HG03432 (cell line): ENCODE measurements around the gene RALBP1.

ENCODE experiments used
- ATAC-seq: cut with Tn5 transposase; IDR thresholded peaks from one replicate; pipeline ENCODE4 v1.9.1; 2021; ENCODE audit warnings: mild to moderate bottlenecking, moderate library complexity; ENCODE audit not compliant: unreplicated experiment

The RALBP1 gene

DNA sequence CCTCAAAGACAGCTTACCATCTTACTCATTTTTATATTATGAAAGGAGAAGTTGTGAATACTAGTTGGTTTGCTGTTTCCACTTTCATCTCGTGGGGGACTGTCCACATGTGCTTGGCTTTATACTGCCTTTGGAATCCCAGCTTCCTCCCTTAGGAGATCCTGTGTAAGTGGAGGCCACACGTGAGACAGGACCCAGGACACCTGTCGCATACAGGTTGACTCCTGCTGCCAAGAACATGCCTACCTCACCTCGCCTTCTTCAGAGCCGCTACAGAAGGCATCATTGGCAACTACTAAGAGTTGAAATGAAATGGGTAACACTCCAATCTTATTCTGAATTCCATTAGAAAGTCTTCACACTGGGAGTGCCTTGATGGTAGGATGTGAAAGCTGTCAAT is 69.7 kb downstream of the RALBP1 start:
- no peak for ATAC-seq

DNA sequence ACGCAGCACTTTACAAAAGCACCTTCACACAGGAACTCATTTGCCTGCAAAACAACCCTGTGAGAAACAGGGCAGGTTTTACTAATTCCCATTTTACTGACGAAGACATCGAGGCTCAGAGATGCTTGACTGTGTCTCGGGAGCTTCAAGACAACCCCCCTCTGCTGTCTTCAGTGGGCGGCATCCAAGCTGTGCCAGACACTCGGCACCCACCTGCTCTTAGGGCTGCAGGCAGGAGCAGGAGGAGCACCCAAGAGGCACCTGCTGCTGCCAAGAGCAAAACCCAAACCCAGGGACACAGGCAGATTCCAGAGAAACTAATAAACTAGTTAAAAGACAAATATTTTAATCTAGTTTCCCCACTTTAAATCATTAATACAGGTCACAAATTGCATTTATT is 71.2 kb downstream of the RALBP1 start:
- no peak for ATAC-seq

DNA sequence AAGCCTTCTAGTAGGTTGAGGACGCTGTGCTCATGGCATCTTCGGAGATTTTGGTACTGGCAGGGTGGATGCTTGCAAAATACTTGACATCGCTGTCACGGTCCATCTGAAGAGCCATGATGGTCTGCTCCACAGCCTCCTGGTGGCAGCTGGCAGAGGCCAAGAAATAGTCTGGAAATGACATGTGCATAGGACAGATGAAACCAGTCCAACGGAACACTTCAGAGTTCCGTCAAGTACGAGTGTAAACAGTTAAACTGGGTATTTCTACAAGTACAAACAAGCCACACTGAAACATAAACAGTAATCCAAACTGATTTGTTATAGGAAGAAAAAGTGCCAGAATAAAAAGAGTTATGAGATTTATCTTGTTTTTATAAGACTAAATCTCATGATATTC is 72.5 kb downstream of the RALBP1 start:
- no peak for ATAC-seq

DNA sequence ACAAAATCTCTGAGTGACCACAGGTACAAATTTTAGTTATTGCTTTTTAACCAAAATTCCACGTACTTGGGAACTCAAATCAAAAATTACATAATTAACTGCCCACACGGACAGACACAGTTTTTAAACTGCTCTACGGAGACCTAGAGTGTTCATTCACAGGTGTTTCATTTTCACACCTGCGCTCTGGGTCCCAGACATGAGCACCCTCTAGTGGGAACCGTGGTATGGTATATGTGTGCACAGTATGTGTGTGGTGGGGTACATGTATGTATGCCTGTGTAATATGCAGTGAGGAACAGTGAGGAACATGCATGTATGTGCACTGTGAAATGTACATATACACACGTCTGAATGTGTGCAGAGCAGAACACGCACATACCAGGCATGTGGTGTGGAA is 74.1 kb downstream of the RALBP1 start:
- no peak for ATAC-seq

DNA sequence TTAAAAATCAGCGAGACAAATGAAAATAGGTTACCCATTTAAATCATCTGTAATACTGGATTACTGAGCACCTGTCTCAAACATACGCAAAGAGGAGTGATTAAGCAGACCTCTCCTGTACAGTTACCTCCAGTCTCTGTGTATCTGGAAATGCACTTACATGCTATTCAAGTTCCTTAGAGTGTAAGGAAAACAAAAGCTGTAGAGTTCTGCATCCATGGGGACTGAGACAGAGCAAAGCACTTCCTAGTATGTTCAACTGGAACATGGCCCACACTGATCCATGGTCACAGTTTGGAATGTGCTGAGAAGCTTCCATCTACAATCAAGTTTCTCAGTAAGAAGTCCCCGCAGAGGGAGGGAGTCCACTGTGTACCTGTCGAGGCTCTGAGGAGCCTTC is 75.1 kb downstream of the RALBP1 start:
- no peak for ATAC-seq

DNA sequence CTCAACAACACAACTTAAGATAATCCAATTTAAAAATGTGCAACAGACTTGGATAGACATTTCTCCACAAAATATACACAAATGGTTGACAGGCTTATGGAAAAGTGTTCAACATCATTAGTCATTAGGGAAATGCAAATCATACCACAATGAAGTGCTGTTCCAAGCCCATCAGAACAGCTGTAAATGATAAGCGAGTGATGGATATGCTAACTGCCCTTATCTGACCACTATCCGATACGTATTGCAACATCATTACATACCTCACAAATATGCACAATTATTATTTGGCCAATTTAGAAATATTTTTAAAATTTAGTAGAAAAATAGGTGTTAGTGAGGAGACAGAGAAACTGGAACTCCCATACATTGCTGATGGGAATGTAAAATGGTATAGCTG is 76.9 kb downstream of the RALBP1 start:
- ATAC-seq = no peak

DNA sequence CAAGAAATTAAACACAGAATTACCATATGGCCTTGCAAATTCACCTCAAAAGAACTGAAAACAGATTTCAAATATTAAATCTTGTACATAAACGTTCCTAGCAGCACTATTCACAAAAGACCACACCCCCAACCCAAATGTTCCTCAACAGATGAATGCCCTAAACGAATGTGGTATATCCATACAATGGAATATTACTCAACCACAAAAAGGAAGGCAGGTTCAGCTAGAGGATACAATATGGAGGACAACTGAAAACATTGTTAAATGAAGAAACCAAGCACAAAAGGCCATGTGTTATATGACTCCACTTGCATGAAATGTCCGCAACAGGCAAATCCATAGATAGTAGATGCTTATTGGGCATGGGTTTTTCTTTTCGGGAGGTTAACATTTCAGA is 77.3 kb downstream of the RALBP1 start:
- no peak for ATAC-seq

DNA sequence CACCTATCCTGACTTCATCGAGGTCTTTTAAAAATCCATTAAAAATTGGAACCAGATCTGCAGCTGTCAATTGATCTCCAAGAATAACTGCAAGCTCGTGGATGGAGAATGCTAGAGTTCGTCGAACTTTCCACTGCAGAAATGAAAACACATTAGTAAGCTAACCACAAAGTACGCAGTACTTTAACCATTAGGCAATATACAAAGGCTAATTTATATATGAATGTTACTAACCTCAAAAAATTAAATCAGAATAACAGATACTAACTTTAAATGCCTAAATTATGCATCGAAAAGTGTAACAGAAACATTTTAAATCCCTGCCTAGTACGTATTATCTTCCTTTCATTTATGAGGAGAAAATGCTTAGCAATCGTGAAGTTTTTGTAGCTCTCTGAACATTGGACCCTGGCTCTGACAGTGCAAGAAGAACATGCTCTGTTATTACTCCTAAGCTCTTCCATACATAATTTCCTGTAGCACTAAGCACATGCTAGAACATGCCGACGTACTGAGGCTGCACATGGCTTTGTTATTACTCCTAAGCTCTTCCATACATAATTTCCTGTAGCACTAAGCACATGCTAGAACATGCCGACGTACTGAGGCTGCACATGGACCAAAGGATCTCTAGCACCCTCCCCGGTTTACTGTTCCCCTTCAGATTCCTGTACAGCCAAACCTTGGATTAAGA is 82.1 kb downstream of the RALBP1 start:
- no peak for ATAC-seq

DNA sequence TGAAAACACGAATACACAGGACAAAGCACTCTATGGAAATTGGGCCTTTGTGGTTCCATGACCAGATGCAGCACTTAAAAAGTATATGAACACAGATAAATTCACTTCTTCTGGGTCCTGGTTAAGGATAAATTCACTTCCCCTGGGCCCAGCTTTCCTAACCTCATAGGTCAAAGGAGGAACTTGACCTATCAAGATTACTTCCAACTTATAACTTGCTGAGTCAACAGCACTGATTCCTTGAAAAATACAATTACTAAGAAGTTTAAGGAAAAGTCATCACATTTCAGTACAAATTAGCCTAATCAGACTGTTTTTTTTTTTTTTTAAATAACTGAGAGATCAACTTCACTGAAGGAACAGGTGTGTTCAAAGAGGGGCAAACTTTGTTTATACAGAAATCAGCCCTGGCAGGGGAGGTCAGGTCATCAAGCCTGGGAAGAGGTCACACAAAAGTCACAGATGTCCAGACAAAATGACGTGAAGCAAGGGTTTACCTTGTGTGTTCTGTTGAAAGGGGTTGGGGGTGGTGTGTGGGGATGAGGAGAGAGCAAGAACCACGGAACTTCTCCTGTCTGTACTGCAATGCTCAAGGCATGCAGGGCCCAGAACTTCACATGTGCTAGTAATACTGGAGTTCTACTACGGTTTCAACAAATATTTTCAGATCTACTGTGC is 83.2 kb downstream of the RALBP1 start:
- ATAC-seq = no peak

DNA sequence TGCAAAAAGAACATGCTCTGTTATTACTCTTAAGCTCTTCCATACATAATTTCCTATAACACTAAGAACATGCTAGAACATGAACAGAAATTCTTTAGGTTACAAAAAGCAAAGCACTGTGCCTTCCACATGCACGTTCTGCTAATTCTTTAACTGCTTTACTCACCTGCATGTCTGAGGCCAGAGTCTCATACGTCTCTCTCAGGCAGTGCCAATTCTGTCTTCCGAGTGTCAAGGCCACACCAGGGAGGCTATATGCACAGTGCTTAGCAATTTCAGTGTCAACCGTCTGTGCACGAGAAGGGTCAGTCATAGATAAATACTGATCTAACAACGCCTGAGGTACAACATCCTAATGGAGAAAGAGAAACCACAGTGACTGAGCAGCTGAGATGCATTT is 83.9 kb downstream of the RALBP1 start:
- no peak for ATAC-seq

DNA sequence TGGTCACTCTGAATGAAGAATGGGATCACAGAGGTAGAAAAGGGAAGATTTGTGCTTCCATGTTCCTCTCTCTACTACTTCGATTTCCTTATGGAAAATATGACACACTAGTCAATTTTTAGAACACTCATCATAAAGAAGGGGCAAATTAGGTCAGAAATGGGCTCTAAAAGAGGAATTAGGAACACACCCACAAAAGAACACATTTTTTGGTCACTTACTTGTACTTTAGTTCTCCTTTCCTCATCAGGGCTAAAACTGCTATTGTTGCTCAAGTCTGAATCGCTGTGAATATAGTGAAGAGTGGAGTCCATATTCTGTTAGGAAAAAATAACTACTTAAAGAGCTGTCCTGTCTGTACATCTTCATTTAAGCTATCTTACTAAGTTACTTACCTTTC is 86.4 kb downstream of the RALBP1 start:
- ATAC-seq = no peak

DNA sequence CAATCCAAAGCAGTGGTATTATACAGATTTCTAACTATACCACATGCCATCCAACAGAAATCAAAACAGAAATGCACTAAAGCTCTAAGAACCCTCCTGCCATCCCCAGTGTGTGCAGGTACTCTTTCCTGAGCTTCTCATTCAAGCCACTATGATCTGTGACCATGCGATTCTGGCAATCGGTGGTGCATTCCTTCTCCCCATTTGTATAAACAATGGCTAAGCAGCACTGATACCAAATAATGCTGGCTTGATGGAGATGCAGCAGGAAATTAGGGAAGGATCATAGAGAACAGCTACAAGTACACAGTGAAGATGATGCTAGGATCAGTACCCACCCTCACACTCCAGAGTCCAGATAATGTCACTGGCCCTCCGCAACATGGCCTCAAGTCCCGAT is 87.3 kb downstream of the RALBP1 start:
- no peak for ATAC-seq

DNA sequence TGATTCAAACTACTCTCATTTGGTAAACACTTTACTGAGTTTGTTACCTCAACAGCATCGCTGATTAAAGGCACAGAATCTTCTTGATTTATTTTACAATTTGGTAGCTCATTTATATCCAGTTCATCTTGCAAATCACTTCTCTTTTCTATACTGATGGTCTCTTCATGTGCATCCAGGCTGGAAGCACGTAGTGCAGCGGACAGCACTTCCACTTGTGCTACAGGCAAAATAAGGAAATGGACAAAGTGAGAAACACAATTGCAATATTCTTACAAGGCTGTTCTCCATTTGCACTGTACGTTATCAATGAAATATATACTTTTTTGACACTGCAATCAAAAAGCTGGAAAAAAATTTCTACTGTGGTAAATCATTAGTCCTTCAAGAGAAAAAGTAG is 88.0 kb downstream of the RALBP1 start:
- ATAC-seq = no peak

DNA sequence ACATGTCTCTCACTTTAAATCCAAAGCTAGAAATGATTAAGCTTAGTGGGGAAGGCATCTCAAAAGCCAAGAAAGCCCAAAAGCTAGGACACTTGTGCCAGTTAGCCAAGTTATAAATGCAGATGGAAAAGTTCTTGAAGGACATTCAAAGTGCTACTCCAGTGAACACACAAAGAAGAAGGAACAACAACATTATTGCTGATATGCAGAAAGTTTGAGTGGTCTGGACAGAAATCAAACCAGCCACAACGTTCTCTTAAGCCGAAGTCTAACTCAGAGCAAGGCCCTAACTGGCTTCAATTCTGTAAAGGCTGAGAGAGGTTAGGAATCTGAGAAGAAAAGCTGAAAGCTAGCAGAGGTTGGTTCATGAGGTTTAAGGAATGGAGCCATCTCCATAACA is 90.1 kb downstream of the RALBP1 start:
- no peak for ATAC-seq

DNA sequence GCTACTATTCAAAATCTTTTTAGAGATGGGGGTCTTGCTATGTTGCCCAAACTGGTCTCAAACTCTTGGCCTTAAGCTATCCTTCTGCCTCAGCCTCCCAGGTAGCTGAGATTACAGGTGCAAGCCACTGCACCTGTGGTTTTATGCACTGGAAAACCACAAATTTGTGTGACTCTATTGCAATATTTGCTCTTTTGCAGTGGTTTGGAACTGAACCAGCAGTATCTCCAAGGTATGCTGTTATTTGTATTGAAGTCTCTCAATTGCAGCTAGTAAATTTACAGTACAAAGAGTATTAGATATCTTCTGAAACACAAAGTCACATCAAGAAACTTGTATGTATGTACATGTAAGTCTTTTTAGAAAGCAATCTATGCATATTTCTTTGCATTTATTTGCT is 92.9 kb downstream of the RALBP1 start:
- ATAC-seq = no peak

DNA sequence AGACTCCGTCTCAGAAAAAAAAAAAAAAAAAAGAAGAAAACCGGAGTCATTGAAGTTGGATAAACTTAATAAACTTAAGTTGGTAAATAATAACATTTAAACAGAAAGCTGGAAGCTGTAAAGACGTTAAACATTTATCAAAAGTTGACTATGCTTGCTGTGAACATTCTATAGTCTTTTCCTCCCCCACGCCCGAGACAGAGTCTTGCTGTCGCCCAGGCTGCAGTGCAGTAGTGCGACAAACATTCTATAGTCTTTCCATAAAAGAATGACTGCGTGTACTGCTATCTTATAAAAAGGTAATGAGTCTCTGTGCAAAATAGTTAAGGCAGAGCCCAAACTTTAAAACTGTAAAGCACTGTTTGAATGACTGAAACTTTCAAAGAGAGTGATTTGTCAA is 93.9 kb downstream of the RALBP1 start:
- no peak for ATAC-seq

DNA sequence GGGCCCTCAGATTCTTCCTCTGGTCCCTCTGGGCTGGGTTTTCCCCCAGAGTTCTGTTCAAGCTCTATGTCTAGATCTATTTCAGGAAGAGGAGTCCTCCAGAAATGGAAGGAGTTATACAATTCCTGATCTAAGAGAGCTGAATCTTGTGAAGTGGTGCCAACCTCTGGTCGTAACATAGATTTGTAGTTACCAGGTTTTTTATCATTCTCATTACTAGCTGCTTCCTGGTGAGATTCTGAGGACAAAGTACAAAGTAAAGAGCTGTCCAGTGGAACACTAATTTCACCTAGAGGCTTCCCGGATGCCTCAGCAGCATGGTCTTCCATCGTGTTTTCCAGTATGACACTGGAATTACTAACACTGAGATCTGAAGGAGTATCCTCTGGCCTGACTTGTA is 94.9 kb downstream of the RALBP1 start:
- ATAC-seq = no peak

DNA sequence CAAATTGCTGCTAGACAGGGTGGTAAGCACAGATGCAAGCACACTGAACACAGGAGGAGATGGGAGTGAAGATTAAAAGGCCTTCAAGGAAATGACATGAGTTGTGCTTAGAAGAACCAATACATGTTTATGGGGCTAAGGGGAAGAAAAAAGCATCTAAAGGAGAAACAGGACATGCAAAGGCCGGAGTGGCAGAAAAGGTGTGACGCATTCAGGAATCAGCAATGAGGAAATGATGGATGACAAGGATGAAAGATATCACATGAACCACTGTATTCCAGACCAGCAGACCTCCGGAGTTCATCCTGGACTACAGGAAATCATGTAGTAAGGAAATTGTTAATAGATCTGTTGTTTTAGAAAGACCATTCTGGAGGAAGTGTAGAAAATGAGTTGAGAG is 96.2 kb downstream of the RALBP1 start:
- no peak for ATAC-seq

DNA sequence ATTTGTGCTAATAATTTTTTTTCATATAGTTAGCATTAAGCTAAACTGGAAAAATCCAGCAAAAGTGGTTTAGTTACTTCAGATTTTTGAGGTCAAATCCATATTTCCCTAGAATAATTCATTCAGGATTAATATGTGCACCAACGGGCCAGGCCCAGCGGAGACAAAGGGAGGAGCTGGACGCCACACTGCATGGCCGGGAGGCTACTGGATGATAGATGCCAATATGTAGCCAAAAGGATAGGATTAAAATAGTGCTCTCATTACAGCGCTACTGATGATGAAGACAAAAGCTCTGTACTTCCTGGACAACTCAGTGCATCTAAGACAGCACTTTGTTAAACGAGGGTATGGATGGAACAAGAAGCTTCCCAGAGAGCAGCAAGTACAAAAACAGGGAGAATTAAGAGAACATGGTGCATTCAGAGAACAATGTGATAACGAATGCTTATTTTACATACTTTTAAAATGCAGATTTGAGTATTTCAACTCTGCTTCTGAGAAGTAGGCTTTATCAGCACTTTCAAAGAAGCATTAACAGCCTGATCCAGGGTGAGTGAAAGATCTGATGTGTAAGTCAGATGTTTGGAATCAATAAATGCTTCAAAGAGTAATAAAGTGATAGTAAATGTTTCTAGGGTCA is 99.3 kb downstream of the RALBP1 start:
- ATAC-seq = no peak

DNA sequence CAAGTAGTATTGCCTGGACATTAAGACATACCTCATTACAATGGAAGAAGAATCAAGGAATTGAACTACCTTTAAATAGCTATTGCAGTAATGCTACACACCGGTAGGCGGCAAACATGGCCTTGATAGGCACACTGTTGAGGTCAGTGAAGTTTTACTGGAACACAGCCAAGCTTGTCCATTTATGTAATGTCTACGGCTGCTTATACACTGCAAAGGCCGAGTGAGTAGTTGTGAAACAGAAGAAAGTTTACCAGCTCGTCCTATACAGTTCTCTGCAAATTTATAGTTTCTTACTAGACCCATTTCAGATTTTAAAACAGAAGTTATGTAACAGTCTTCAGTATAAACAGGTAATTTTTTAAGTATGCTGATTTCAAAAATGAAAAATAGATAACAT is 100.2 kb downstream of the RALBP1 start:
- no peak for ATAC-seq

DNA sequence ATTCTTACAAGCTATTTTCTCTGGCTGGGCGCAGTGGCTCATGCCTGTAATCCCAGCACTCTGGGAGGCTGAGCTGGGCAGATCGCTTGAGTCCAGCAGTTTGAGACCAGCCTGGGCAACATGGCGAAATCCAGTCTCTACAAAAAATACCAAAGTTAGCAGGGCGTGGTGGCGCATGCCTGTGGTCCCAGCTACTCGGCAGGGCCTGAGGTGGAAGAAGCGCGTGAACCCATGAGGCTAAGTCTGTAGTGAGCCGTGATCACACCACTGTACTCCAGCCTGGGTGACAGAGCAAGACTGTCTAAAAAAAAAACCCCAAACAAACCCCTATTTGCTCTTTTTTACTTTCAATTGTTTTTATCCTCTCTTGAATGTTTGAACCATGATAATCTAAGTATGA is 102.0 kb downstream of the RALBP1 start:
- no peak for ATAC-seq

DNA sequence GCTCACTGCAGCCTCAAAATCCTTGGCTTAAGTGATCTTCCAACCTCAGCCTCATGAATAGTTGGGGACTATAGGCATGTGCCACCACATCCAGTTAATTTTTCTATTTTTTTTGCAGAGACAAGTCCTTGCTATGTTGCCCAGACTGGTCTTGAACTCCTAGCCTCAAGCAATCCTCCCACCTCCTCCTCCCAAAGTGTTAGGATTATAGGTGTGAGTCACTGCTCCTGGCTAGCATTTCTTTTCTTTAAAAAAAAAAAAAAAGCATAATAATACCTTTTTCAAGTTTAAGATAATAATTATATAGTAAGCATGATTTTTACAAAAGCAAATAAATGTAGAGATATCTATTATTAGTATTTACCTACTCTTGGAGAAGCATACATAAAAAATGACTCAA is 103.0 kb downstream of the RALBP1 start:
- ATAC-seq = no peak

DNA sequence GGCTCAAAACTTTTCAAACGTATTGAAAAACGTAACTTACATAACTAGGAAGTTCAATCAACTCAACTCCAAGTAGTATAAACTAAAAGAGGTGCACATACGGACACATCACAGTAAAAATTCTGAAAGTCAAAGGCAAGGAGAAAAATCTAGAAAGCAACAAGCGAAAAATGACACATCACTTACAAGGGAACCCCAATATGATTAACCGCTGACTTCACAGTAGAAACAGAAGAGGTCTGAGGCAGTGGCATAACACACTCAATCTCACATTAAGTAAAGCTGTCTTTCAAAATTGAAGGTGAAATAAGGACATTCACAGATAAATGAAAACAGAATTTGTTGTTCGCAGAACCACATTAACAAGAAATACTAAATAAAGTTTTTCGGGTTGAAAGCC is 106.4 kb downstream of the RALBP1 start:
- ATAC-seq = no peak
